Stomach (tissue), 4 donors: ENCODE measurements around the gene SCARB1.

ENCODE experiments used
- EP300 ChIP-seq: sonication (generic); formaldehyde crosslinking; IDR thresholded peaks from one replicate; pipeline ENCODE4 v1.6.1; 2017; ENCODE audit warnings: antibody characterized with exemption
- POLR2AphosphoS5 ChIP-seq, 3 donors: sonication (generic); formaldehyde crosslinking; IDR thresholded peaks; one replicate each; pipeline ENCODE4 v1.6.1; 2016; ENCODE audit warnings: antibody characterized with exemption in 3 of 3

DNA sequence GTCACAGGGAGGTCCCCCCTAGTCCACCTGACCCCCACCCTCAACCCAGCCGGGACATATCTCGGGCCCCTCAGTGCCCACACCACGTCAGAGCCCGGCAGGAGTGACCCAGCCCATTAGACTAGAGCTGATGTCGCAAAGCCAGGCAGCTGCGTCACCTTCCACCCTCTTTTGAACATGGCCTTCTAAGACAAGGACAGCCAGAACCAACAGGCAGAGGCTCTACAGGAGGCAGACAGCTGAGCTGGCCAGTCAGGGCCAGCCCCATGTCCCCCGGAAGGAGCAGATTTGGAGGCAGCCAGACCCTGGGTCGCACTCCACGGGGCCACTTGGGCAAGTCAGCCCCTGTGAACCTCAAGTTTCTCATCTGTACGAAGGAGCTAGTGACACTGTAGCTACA lies 44.1 kb downstream of the SCARB1 start:
- TF ChIP-seq EP300 (no peak), POLR2AphosphoS5 (IDR thresholded peaks at IDR 0.05) (no peak)
